Measurements from ENCODE around the gene MTTP.

DNA sequence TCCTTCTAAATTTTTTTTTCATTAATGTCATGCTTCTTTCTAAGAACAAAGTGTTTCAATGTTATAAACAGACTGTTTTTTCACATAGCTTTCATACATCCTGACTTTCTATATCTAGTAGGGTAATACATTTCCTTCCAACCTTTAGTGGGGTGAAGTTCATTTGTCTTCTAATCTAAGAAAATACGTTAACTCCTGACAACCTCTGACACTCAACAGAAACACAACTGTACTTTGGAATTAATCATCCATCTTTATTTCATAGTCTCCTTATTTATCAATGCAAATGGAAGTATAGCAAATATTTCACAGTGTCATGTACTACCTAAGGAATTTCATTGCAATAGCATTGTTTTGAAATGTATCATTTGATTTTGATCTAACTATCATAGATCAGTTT lies 2.7 kb upstream of the MTTP start:
- TF ChIP-seq, protein P1, sequence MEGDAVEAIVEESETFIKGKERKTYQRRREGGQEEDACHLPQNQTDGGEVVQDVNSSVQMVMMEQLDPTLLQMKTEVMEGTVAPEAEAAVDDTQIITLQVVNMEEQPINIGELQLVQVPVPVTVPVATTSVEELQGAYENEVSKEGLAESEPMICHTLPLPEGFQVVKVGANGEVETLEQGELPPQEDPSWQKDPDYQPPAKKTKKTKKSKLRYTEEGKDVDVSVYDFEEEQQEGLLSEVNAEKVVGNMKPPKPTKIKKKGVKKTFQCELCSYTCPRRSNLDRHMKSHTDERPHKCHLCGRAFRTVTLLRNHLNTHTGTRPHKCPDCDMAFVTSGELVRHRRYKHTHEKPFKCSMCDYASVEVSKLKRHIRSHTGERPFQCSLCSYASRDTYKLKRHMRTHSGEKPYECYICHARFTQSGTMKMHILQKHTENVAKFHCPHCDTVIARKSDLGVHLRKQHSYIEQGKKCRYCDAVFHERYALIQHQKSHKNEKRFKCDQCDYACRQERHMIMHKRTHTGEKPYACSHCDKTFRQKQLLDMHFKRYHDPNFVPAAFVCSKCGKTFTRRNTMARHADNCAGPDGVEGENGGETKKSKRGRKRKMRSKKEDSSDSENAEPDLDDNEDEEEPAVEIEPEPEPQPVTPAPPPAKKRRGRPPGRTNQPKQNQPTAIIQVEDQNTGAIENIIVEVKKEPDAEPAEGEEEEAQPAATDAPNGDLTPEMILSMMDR (IDR thresholded peaks at IDR 0.05; ENCODE audit: poor library complexity): no peak
- TF ChIP-seq EZH2 (IDR thresholded peaks at IDR 0.05; ENCODE audit: borderline replicate concordance) (no peak), EZH2phosphoT487 (IDR thresholded peaks at IDR 0.05; ENCODE audit: low read depth, severe bottlenecking, unreplicated experiment) (no peak)

All from hepatocyte (in vitro differentiated cells).